ENCODE measurements around the gene MAP3K2. TPM values are rescaled to one million over a fixed set of nuclear protein-coding genes. Genes with fewer than 3 reads are reported as not detected.

MAP3K2 gene, protein sequence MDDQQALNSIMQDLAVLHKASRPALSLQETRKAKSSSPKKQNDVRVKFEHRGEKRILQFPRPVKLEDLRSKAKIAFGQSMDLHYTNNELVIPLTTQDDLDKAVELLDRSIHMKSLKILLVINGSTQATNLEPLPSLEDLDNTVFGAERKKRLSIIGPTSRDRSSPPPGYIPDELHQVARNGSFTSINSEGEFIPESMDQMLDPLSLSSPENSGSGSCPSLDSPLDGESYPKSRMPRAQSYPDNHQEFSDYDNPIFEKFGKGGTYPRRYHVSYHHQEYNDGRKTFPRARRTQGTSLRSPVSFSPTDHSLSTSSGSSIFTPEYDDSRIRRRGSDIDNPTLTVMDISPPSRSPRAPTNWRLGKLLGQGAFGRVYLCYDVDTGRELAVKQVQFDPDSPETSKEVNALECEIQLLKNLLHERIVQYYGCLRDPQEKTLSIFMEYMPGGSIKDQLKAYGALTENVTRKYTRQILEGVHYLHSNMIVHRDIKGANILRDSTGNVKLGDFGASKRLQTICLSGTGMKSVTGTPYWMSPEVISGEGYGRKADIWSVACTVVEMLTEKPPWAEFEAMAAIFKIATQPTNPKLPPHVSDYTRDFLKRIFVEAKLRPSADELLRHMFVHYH
- 13.1 to 26.8 TPM (median 19.8 TPM) in 5 replicates for total RNA-seq (2022; extraction: Qiagen RNA extraction)

GRCh38 chr2:127387655-127388422 is at the start of gene MAP3K2:
Gene MAP3K2, minus strand, starts transcription at chr2:127387975. Its CDS starts 44,846 bp downstream, at chr2:127343129.

DNA sequence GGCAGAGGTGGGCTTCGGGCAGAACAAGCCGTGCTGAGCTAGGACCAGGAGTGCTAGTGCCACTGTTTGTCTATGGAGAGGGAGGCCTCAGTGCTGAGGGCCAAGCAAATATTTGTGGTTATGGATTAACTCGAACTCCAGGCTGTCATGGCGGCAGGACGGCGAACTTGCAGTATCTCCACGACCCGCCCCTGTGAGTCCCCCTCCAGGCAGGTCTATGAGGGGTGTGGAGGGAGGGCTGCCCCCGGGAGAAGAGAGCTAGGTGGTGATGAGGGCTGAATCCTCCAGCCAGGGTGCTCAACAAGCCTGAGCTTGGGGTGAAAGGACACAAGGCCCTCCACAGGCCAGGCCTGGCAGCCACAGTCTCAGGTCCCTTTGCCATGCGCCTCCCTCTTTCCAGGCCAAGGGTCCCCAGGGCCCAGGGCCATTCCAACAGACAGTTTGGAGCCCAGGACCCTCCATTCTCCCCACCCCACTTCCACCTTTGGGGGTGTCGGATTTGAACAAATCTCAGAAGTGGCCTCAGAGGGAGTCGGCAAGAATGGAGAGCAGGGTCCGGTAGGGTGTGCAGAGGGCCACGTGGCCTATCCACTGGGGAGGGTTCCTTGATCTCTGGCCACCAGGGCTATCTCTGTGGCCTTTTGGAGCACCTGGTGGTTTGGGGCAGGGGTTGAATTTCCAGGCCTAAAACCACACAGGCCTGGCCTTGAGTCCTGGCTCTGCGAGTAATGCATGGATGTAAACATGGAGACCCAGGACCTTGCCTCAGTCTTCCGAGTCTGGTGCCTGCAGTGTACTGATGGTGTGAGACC is 30.7 kb upstream of the MAP3K2 start, which contains the start of gene PROC:
PROC (plus strand) TSS at position 128 of the 812 bp plus-strand sequence. CDS start 1,516 bp downstream, outside the sequence.

GRCh38 chr2:127293748-127294562 is 93.8 kb downstream of the MAP3K2 start, which contains the start of gene ERCC3:
Gene ERCC3, minus strand, starts transcription at chr2:127294144. Its CDS starts 63 bp downstream, at chr2:127294081.

Other genes starting within 250 kb of the MAP3K2 start
- gene CYP27C1, start 167.7 kb downstream of the MAP3K2 start, total RNA-seq (2022; extraction: Qiagen RNA extraction) = 2.4 to 4.8 TPM (median 3.8 TPM) in 5 replicates
- gene ERCC3, start 93.8 kb downstream of the MAP3K2 start, total RNA-seq (2022; extraction: Qiagen RNA extraction) = 41.5 to 44.2 TPM (median 43.2 TPM) in 5 replicates
- gene PROC, start 30.5 kb upstream of the MAP3K2 start, total RNA-seq (2022; extraction: Qiagen RNA extraction) = 4.0 to 6.1 TPM (median 5.5 TPM) in 5 replicates
- 34.7 to 41.2 TPM (median 40.0 TPM) in 5 replicates for gene IWS1, start 138.5 kb upstream of the MAP3K2 start, total RNA-seq (2022; extraction: Qiagen RNA extraction)
- 0.09 to 0.24 TPM (median 0.14 TPM) in 5 replicates for gene MYO7B, start 147.7 kb upstream of the MAP3K2 start, total RNA-seq (2022; extraction: Qiagen RNA extraction)

Measured in A549 treated with Mapracorat at 1 μM for 4 hours (cell line).